NCI-H128 (cell line): ENCODE results near the gene AK6.
"Not testable (repeated sequence)": the region's sequence is repeated elsewhere in the genome, so short reads cannot be mapped to it uniquely, and the experiment has no call there.

ENCODE experiments used
- DNase-seq: peaks from one replicate; lab custom pipeline; 2025; ENCODE audit not compliant: unreplicated experiment; lab: John Stamatoyannopoulos, UW

AK6 gene

DNA sequence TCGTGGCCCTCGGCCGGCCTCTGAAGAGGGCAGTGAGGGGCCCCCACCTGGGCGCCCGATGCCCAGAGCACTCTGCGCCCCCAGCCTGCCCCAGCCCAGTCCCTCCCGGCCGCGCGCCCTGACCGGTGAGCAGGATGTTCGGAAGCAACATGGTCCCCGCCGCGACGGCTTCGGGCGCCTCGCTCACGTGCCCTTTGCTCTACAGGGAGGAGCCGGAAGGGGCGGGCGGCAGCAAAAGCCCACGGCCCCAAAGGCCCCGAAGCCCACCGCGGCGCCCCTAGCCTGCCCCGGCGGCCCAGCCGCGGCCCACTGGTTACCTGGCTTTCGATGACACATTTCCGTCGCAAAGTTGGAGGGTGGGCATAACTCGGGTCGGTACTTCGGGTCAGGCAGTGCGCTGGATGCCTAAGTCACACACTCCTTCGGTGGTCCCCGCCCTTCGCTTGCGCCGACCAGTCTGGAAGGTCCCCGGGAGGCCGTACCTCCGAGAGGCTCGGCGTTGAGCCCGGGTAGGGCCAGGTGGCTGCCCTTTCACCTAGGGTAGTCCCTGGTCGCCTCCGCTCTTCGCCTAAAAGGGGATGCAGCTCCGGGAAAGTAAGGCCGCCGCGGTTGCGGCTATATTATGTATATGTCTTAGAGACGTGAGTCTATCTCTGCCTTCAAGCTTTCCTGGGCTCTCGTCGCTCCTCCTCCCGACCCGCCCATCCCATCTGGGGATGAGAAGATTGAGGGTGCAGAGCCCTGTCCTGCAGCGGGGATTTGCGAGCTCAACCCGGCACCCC is at the start of gene AK6, which contains the start of the genes RAD17 and TAF9:
AK6 (minus strand) TSS at position 181 of the 782 bp plus-strand sequence; CDS start at position 151, 30 bp downstream.
RAD17 (plus strand) TSS at position 479 of the 782 bp plus-strand sequence. CDS start 2,391 bp downstream, outside the sequence.
TAF9 (minus strand) TSS at position 181 of the 782 bp plus-strand sequence. CDS start 3,783 bp downstream, outside the sequence.
- DNase-seq = peak; percentile 70

- no peak for DNase-seq
Observed at GRCh38 chr5:69418554-69418953, 49.2 kb upstream of the AK6 start.

DNA sequence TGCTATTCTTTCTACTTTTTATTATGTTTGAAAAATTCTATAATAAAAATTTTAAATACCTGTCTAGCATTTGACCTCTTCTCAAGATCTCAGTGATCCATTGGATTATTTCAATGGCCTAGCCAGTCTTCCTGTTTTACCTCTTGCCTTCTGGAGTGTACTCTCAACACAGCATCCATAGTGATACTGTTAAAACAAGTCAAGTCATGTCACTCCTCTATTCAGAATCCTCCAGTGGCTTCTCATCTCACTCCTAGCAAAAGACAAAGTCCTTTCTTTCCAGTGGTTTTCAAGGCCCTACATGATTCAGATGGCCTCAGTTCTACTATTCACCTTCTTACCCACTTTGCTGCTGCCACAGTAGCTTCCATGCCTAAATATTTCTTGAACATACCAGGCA is 47.4 kb upstream of the AK6 start:
- DNase-seq = no peak

GRCh38 chr5:69416180-69416579 is 46.9 kb upstream of the AK6 start:
- DNase-seq = no peak

DNA sequence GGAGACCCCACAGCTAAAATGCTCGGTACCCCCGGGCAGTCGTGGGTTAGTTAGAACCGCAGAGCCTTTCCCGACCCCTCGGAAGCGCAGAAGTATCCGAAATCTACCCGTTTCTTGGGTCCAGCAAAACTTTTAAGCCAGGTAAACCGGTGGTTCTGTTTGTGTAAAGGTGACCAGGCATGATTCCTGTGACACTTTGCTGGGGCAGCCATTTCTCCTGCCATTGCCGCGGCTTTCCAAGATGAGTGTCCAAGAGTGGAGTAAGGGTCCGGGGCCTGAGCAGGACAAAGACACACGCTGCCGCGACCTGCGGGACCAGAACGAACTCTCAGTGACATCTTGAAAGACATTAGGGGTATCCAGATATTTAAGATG is 46.3 kb upstream of the AK6 start:
- DNase-seq = no peak

DNA sequence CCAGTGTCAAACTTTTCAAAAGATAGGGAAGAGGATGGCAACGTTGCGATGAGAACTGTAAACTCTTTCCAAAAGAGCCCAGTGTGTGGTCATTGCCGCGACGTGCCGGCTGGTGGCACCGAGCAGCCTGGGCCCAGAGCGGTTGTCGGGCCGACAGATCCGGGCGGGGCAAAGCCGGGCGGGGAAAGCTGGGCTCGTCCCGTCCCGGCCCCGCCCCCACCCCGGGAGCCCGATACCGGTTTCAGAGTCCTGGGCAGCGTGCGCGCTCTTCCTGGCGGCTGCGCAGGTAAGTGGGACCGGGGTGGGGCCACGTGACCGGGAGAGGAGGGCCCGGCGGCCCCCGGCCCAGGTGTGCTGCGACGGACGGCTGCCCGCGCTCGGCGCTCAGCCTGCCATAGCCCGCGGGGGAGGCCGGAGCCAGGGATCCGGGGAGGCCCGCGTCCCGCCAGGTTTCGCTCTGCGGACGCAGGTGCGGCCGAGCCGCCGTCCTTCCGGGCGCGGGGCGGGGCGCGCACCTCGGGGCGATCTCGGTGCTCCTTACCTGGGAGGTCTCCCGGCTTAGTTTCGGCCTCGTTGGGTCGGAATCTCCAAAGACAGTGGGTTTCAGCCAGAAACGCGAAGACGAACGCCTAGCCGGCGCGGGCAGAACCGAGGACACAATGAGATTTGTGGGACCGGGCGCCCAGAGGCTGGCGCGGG is 45.7 kb upstream of the AK6 start, which contains the start of gene MARVELD2:
MARVELD2 (plus strand) TSS at position 232 of the 699 bp plus-strand sequence. CDS start 4,270 bp downstream, outside the sequence.
- DNase-seq = peak; percentile 62

- DNase-seq = no peak
Observed at GRCh38 chr5:69404659-69405330, 35.5 kb upstream of the AK6 start.

DNA sequence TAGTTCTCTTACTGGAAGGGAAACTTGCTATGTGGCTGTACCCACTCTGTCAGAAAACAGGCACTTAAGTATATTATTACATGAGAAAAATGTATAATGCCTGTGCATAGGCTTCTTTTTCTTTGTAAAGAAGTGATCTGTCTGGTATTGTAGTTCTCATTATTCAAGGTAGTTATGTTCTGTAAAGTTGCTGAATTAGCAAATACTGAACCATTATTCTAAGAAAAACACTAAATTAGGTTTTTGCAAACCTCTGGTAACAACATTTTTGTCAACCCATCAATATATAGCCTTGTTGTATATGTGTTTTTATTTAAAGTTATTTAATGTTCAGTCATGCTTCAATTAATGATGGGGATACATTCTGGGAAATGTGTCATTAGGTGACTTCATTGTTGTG is 9.1 kb upstream of the AK6 start:
- no peak for DNase-seq

DNA sequence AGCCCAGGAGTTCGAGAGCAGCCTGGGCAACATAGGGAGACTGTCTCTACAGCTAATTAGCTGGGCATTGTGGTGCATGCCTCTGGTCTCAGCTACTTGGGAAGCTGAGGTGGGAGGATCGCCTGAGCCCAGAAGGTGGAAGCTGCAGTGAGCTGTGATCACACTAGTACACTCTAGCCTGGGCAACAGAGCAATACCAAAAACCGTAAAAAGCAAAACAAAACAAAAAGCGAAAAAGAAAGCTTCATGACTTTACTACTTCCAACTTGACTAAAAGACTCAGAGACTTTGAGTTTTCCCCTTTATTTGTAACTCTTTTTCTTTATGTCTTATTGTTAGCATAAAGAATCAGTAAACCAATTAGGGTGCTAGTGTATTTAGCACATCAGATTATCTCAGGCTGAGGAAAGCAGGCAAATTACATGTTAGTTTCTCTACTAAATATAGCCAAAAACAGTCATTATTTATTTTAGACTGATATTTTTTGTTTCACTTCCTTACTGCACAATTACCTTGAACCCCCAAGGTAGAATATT is 5.7 kb upstream of the AK6 start:
- DNase-seq = no peak

GRCh38 chr5:69372394-69372793 is 3.1 kb upstream of the AK6 start:
- no peak for DNase-seq

DNA sequence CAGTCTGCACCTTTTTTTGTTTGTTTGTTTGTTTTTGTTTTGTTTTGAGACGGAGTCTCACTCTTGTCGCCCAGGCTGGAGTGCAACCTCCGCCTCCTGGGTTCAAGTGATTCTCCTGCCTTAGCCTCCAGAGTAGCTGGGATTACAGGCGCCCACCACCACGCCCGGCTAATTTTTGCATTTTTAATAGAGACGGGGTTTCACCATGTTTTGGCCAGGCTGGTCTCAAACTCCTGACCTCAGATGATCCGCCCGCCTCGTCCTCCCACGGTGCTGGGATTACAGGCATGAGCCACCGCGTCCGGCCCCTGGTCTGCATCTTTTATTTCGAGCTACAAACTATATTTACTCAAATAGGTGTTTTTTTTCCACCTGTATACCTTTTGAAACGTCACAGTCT is 1.0 kb upstream of the AK6 start:
- DNase-seq = not testable (repeated sequence)

DNA sequence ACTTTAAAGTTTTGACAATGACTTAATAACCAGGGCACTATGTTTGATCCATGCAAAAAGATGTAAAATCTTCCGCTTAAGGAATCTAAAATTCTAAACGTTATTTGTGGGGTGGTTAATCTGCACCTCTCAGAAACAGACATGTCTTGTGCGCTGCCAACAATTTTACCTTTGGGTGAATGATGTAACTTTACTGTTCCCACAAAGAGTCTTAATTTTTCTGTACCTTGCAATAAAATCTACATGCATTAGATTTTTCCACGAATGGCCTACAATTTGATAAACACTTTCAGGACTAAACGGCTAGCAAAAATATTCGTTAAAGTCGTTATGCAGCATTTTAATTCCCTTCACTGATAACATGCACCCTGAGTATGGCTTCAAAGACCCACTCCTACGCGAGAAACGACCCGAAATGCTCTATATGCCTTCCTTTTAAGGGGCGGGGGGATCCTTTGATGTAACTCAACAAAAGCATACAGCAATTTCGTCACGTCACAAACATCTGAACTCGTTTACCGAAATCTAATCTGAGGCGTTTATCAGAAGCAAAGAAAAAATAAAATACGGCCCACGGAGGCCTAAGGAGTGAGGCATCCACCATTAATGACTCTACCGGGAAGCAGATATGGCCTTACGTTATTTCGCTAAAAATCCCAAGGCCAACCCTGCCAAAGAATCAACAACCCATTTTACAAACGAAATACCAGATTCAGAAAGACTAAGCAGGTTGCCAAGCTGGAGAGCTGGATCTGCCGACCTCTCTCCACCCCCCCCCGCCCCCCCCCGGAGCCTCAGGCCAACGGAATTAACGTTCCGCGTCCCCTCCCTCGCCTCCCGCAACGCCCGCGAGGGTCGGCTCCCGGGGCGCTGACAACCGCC is 621 bp downstream of the AK6 start:
- DNase-seq = no peak

DNA sequence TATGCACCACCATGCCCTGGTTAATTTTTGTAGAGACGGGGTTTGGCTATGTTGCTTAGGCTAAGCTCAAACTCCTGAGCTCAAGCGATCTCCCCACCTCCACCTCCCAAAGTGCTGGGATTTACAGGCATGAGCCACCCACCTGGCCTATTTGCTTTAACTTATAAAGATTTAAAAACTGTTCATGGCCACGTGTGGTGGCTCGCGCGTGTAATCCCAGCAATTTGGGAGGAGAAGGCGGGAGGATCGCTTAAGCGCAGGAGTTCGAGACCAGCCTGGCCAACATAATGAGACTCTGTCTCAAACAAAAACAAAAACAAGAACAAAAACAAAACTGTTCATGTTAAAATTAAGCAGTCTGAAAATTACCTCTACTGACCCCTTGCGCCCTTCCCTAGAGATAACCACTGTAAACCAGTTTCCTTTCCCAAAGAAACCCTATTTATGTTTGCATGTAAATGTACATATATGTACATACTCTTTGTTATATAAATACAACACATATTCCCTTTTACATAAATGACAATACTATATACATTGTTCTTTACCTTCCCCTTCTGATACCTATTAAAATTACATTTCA is 1.5 kb downstream of the AK6 start:
- DNase-seq = no peak

GRCh38 chr5:69364850-69365249 is 4.5 kb downstream of the AK6 start:
- DNase-seq = no peak

DNA sequence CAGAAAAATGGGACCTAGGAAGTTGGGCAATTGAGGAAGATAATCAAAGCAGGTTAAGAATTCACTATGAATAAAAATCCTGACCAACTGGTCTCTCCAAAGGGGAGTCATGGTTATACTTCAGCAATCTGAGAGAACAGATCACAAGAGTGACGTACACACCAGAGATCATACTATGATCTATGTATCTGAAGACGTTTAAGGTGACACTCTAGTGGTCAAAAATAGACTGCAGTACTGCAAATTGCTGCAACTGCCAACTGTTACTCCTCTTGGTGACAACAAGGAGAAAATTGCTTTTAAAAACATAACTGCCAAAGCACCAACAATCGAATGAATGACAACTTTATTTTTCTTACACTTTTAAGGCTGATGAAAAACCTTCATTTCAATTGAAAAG is 4.9 kb downstream of the AK6 start:
- no peak for DNase-seq

DNA sequence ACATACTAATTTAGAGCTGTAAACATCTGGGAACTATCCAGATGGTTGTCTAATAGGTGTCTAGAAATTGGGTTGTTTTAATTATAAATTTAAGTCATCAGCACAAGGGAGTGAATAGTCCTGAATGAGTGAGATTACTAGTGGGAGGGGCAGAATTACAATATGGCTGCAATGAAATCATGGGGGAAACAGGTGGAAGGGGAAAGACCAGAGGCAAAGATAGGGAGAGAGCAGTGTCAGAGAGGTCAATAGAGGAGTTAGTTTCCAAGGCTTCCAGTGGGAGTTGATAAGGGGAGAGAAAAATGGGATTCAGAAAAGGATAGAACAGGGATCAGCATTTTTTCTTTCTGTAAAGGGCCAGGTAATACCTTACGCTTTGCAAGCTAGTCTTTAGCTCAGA is 8.9 kb downstream of the AK6 start:
- DNase-seq = no peak

GRCh38 chr5:69359699-69360098 is 9.6 kb downstream of the AK6 start:
- no peak for DNase-seq

GRCh38 chr5:69350664-69351063 is 18.7 kb downstream of the AK6 start:
- no peak for DNase-seq

DNA sequence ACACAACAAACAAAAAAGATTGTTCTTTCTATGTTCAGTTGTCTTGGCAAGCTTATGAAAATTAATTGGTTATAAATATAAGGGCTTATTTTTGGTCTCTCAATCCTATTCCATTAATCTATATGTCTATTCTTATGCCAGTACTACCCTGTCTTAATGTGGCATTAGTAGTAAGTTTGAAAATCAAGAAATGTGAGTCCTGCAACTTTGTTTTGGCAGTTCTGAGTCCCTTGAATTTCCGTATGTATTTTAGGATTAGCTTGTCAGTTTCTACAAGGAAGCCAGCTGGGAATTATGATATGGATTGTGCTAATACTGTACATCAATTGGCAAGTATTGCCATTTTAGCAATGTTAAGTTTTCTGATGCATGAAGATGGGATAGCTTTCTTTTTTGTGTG is 26.2 kb downstream of the AK6 start:
- DNase-seq = no peak
